Prostate gland (tissue), 2 donors: ENCODE data around the gene JPH4. TPM values are rescaled to one million over a fixed set of nuclear protein-coding genes. Genes with fewer than 3 reads are reported as not detected.

ENCODE experiments used
- DNase-seq: peaks from one replicate; pipeline ENCODE4 v3.0.0-alpha.2; 2019; ENCODE audit warnings: low spot score
- H3K27ac ChIP-seq, 2 donors: fragments of 200-600 bp; sonication (generic); 2 replicates each; pipeline ENCODE4 v1.5.1; 2017 to 2019
- H3K27me3 ChIP-seq: fragments of 200-600 bp; sonication (generic); replicated peaks from 2 replicates; pipeline ENCODE4 v1.5.1; 2019; ENCODE audit not compliant: insufficient read depth
- H3K36me3 ChIP-seq, 2 donors: fragments of 200-600 bp; sonication (generic); 1 replicate in 1 of 2; 2 replicates in 1 of 2; pipeline versions ENCODE4 v1.5.1 to v1.8.1; 2017 to 2019
- H3K4me1 ChIP-seq: fragments of 200-600 bp; sonication (generic); replicated peaks from 2 replicates; pipeline ENCODE4 v1.5.1; 2019
- H3K4me3 ChIP-seq, 2 donors: fragments of 200-600 bp; sonication (generic); 2 replicates each; pipeline ENCODE4 v1.5.1; 2017 to 2019
- H3K9me3 ChIP-seq: fragments of 200-600 bp; sonication (generic); 2 replicates; pipeline ENCODE4 v1.5.1; 2017
- POLR2A ChIP-seq: fragments of 450-650 bp; IDR thresholded peaks from one replicate; pipeline ENCODE4 v1.6.1; 2016; ENCODE audit warnings: antibody characterized with exemption, mild to moderate bottlenecking
- POLR2AphosphoS5 ChIP-seq: sonication (generic); formaldehyde crosslinking; IDR thresholded peaks from one replicate; pipeline ENCODE4 v1.6.1; 2017; ENCODE audit warnings: antibody characterized with exemption
- WGBS: methylation state at CpG from one replicate; pipeline ENCODE4 v1.1.5; 2018; 5-methylcytosine and 5-hydroxymethylcytosine counted together
- intact Hi-C: fragments of 100-400 bp; cut with DNase I; formaldehyde crosslinking; loops from one replicate; pipeline ENCODE4 v1.14.2; 2022
- total RNA-seq, 2 donors: library from RNA; depleted of rRNA; stranded (reverse); fragments of >200 nt; gene quantifications; one replicate each; pipeline ENCODE4 v1.1.0, GENCODE V29; 2016
- TF ChIP-seq, protein P1 (sequence below), 4 experiments: fragments of 200-600 bp in 2 of 4; fragments of 450-650 bp in 2 of 4; sonication (generic) in 2 of 4; IDR thresholded peaks; 1 replicate in 3 of 4; 2 replicates in 1 of 4; pipeline ENCODE4 v1.5.1; 2016 to 2019; ENCODE audit warnings: antibody characterized with exemption in 4 of 4, mild to moderate bottlenecking in 2 of 4, moderate library complexity in 2 of 4

Gene JPH4
- total RNA-seq, 2 donors from 2014 or later: 8.5 to 17.8 TPM

DNA sequence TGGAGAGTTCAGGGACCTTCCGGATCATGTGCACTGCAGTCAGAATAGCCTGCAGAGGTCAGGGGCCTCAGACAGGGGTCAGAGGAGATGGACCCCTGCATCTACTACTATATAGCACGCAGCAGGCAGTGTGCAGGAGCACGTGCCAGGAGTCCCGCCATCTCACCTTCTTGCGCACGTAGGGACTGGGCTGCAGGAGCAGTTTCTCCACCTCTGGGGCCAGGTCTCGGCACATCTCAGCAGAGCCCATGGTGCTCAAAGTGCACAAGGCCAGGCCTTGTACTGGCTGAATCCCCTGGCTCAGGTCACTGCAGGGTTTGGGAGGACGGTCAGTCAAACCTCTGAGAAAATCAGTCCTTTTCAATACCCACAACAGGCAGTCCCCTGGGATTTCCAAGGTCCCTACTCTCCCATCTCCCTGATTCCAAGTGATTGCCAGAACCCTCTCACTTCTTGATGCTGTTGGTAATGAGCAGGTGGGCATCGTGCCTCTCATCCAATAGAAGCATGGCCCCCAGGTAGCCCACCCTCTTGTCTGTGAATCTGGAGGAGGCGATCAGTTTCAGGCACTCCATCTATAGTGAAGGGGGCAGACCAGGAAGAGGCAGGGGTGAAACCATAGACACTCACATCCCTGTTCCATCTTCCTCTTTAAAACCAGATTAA lies 12.3 kb downstream of the JPH4 start:
- Histone ChIP-seq H3K27ac (peak overlapping the region; percentile 83 to 90), H3K4me3 (peak overlapping the region in 1 of 2 donors; percentile 57), H3K9me3 (no peaks in the 10 kb centered on the region), H3K27me3 (no peaks in the 10 kb centered on the region), H3K36me3 (no peaks in the 10 kb centered on the region), H3K4me1 (no peaks in the 10 kb centered on the region)
- intact Hi-C loops: loop anchor here (10.0 kb wide), 1 partner anchor 241 kb away; the partner anchor contains the start of gene PABPN1
- TF ChIP-seq, protein P1, sequence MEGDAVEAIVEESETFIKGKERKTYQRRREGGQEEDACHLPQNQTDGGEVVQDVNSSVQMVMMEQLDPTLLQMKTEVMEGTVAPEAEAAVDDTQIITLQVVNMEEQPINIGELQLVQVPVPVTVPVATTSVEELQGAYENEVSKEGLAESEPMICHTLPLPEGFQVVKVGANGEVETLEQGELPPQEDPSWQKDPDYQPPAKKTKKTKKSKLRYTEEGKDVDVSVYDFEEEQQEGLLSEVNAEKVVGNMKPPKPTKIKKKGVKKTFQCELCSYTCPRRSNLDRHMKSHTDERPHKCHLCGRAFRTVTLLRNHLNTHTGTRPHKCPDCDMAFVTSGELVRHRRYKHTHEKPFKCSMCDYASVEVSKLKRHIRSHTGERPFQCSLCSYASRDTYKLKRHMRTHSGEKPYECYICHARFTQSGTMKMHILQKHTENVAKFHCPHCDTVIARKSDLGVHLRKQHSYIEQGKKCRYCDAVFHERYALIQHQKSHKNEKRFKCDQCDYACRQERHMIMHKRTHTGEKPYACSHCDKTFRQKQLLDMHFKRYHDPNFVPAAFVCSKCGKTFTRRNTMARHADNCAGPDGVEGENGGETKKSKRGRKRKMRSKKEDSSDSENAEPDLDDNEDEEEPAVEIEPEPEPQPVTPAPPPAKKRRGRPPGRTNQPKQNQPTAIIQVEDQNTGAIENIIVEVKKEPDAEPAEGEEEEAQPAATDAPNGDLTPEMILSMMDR (IDR thresholded peaks at IDR 0.05): no peak
- TF ChIP-seq POLR2AphosphoS5 (no peak), POLR2A (no peak)
- DNase-seq: no peak
- 87% methylated on average over 10 of the region's 10 CpGs for WGBS

DNA sequence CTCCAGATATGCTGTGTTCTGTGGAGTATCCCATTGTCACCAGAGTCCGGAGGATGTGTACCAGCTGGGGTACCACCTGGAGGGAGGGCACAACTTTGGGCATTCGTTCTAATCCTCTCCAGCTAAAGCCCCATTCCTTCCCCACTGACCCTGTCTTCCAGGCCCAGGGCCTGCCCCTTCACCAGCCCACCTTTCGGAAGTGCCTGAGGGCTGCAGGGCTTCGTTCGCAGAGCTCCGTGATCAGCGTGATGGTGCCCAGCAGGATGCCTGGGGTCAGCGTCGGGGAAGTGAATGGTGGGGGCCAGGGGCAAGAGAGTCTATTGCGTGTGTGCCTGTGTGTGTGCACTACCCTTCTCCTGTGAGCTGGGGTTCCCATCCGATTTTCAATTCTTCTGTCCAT lies 13.0 kb downstream of the JPH4 start:
- TF ChIP-seq, protein P1 (IDR thresholded peaks at IDR 0.05): no peak
- TF ChIP-seq POLR2AphosphoS5 (no peak), POLR2A (no peak)
- 89% methylated on average over 11 of the region's 11 CpGs for WGBS
- no peaks in the 10 kb centered on the region for H3K9me3 ChIP-seq
- no peak overlapping the region for H3K4me3 ChIP-seq
- no peaks in the 10 kb centered on the region for H3K4me1 ChIP-seq
- H3K27me3 ChIP-seq: no peaks in the 10 kb centered on the region
- H3K36me3 ChIP-seq: no peaks in the 10 kb centered on the region
- H3K27ac ChIP-seq: no peak overlapping the region
- no peak for DNase-seq
- intact Hi-C loops: loop anchor here (10.0 kb wide), 1 partner anchor 241 kb away; the partner anchor contains the start of gene PABPN1

DNA sequence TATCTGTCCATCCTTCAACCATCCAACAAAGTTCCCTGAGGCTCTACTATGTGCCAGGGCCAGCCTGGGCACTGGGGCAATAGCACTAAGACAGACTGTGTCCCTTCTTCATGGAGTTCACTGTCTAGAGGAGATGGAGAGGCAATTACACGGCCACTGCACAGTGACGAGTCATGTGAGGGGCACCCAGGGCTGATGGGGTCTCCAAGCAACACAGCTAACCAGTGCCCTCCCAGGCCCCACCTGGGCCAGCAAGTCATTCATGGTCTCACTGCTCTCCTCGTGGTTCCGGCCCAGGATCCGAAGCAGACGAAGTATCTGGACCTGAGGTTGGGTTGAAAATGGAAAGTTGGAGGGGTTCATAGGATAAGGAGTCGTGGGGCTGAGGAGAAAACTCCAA lies 13.7 kb downstream of the JPH4 start:
- no peaks in the 10 kb centered on the region for H3K4me1 ChIP-seq
- DNase-seq: no peak
- H3K4me3 ChIP-seq: no peak overlapping the region
- WGBS: 87% methylated on average over 7 of the region's 7 CpGs
- H3K27me3 ChIP-seq: no peaks in the 10 kb centered on the region
- intact Hi-C loops: loop anchor here (5.0 to 10.0 kb wide), 2 partner anchors 88 to 240 kb away; partner anchors contain the start of gene PABPN1
- TF ChIP-seq, protein P1 (IDR thresholded peaks at IDR 0.05): no peak
- TF ChIP-seq POLR2A (no peak), POLR2AphosphoS5 (no peak)
- H3K27ac ChIP-seq: no peak overlapping the region
- no peaks in the 10 kb centered on the region for H3K36me3 ChIP-seq
- no peaks in the 10 kb centered on the region for H3K9me3 ChIP-seq

DNA sequence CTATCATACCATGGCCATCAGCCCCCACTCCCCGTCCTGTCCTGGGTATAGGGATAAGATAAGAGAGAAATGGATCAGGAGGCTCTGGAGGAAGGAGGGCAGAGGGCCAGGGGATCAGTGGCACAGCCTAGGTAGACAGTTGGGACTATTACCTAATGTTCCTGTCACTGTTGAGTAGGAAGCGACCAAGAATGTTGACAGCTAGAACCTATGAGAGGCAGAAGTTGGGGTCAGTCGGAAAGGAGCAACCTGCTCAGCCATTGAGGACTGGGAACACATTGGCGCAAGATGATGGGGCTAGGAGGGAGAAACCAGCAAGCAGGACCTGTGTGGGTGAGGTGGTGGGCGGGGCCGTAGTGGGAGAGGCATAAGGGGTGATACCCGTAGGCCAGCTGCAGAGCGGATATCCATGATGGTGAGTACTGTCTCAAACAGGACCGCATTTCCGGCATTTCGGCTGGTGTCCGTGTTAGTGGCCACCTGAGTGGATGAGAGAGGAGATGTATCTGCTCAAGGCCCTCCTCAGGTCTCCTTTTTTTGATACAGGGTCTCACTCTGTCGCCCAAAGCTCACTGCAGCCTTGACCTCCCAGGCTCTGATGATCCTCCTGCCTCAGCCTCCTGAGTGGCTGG lies 14.3 kb downstream of the JPH4 start:
- WGBS: 88% methylated on average over 13 of the region's 13 CpGs
- TF ChIP-seq, protein P1 (IDR thresholded peaks at IDR 0.05): no peak
- no peak for TF ChIP-seq POLR2A
- DNase-seq: no peak
- no peak overlapping the region for H3K27ac ChIP-seq
- H3K4me3 ChIP-seq: no peak overlapping the region
- H3K27me3 ChIP-seq: no peaks in the 10 kb centered on the region
- no peaks in the 10 kb centered on the region for H3K36me3 ChIP-seq
- intact Hi-C loops: loop anchor here (5.0 to 10.0 kb wide), 2 partner anchors 87 to 239 kb away; partner anchors contain the start of gene PABPN1
- H3K4me1 ChIP-seq: no peaks in the 10 kb centered on the region
- no peaks in the 10 kb centered on the region for H3K9me3 ChIP-seq
